ENCODE results near the gene MYCN.

GRCh38 chr2:15986644-15987043 lies 46.3 kb downstream of the MYCN start:
- TF ChIP-seq POLR2AphosphoS5 (IDR thresholded peaks at IDR 0.05) (no peak), POLR2A (IDR thresholded peaks at IDR 0.05) (no peak), CTCF (IDR thresholded peaks at IDR 0.05) (no peak)
